Subcutaneous abdominal adipose tissue (tissue), 5 donors: ENCODE data around the gene HM13.
"Not testable (repeated sequence)": the region's sequence is repeated elsewhere in the genome, so short reads cannot be mapped to it uniquely, and the experiment has no call there.

ENCODE experiments used
- H3K27ac ChIP-seq: one replicate; pipeline ENCODE4 v1.7.0; 2013; ENCODE audit warnings: low read depth, mild to moderate bottlenecking, inconsistent platforms, low read length, moderate library complexity
- H3K27me3 ChIP-seq, 5 donors: one replicate each; pipeline ENCODE4 v1.7.0; 2013; ENCODE audit warnings: low read length in 5 of 5, inconsistent platforms in 1 of 5; ENCODE audit not compliant: control insufficient read depth in 5 of 5, insufficient read depth in 4 of 5
- H3K36me3 ChIP-seq, 5 donors: one replicate each; pipeline ENCODE4 v1.7.0; 2013; ENCODE audit warnings: low read length in 5 of 5; ENCODE audit not compliant: control insufficient read depth in 5 of 5, insufficient read depth in 5 of 5
- H3K4me1 ChIP-seq, 5 donors: one replicate each; pipeline ENCODE4 v1.7.0; 2013; ENCODE audit warnings: low read length in 5 of 5, mild to moderate bottlenecking in 3 of 5, moderate library complexity in 1 of 5; ENCODE audit not compliant: control insufficient read depth in 5 of 5, insufficient read depth in 5 of 5
- H3K4me3 ChIP-seq, 5 donors: one replicate each; pipeline ENCODE4 v1.7.0; 2013; ENCODE audit warnings: low read length in 5 of 5, low read depth in 1 of 5
- H3K9ac ChIP-seq, 5 donors: one replicate each; pipeline ENCODE4 v1.7.0; 2013; ENCODE audit warnings: low read length in 5 of 5, mild to moderate bottlenecking in 4 of 5, moderate library complexity in 3 of 5
- H3K9me3 ChIP-seq, 5 donors: one replicate each; pipeline ENCODE4 v1.7.0; 2013; ENCODE audit warnings: low read length in 5 of 5; ENCODE audit not compliant: control insufficient read depth in 5 of 5
- donor health status: healthy.
- donor health status: healthy.
- donor health status: healthy.
- donor health status: healthy.
- donor health status: healthy.

The HM13 gene

GRCh38 chr20:31540406-31540805 lies 26.2 kb downstream of the HM13 start:
- no peak overlapping the region for H3K27ac ChIP-seq
- peaks cover 0 to 25% (median 3%) of the 10 kb centered on the region in 5 donors for H3K4me1 ChIP-seq
- no peaks in the 10 kb centered on the region for H3K9me3 ChIP-seq
- no peaks in the 10 kb centered on the region for H3K27me3 ChIP-seq
- peaks cover 0 to 77% (median 65%) of the 10 kb centered on the region in 5 donors for H3K36me3 ChIP-seq
- H3K9ac ChIP-seq = no peak overlapping the region
- H3K4me3 ChIP-seq = no peak overlapping the region

- Histone ChIP-seq H3K27me3 (no peaks in the 10 kb centered on the region), H3K4me1 (peaks cover 0 to 34% (median 8%) of the 10 kb centered on the region in 5 donors), H3K27ac (no peak overlapping the region), H3K4me3 (no peak overlapping the region), H3K9me3 (no peaks in the 10 kb centered on the region), H3K9ac (no peak overlapping the region), H3K36me3 (peaks cover 0 to 66% (median 53%) of the 10 kb centered on the region in 5 donors)
Observed at GRCh38 chr20:31542201-31542842, 28.1 kb downstream of the HM13 start.

GRCh38 chr20:31542963-31543362 lies 28.7 kb downstream of the HM13 start:
- no peaks in the 10 kb centered on the region for H3K9me3 ChIP-seq
- no peak overlapping the region for H3K4me3 ChIP-seq
- H3K4me1 ChIP-seq = peaks cover 0 to 32% (median 11%) of the 10 kb centered on the region in 5 donors
- H3K27ac ChIP-seq = no peak overlapping the region
- no peak overlapping the region for H3K9ac ChIP-seq
- H3K27me3 ChIP-seq = no peaks in the 10 kb centered on the region
- H3K36me3 ChIP-seq = peaks cover 0 to 66% (median 51%) of the 10 kb centered on the region in 5 donors

- Histone ChIP-seq H3K27me3 (no peaks in the 10 kb centered on the region), H3K36me3 (peaks cover 0 to 66% (median 50%) of the 10 kb centered on the region in 5 donors), H3K9ac (peak overlapping the region in 2 of 5 donors; percentile 30 to 41), H3K27ac (peak overlapping the region; percentile 47), H3K9me3 (no peaks in the 10 kb centered on the region), H3K4me3 (no peak overlapping the region), H3K4me1 (peaks cover 1 to 35% (median 15%) of the 10 kb centered on the region in 5 donors)
Observed at GRCh38 chr20:31543966-31544598, 29.8 kb downstream of the HM13 start.

- H3K27ac ChIP-seq = peak overlapping the region; percentile 47
- H3K36me3 ChIP-seq = peaks cover 0 to 66% (median 52%) of the 10 kb centered on the region in 5 donors
- H3K9me3 ChIP-seq = no peaks in the 10 kb centered on the region
- no peaks in the 10 kb centered on the region for H3K27me3 ChIP-seq
- no peak overlapping the region for H3K9ac ChIP-seq
- H3K4me1 ChIP-seq = peaks cover 1 to 32% (median 15%) of the 10 kb centered on the region in 5 donors
- no peak overlapping the region for H3K4me3 ChIP-seq
Observed at GRCh38 chr20:31544600-31544999, 30.4 kb downstream of the HM13 start.

GRCh38 chr20:31545621-31546040 lies 31.4 kb downstream of the HM13 start:
- H3K9ac ChIP-seq, H3K27ac ChIP-seq, H3K4me3 ChIP-seq, H3K27me3 ChIP-seq, H3K9me3 ChIP-seq: not testable (repeated sequence)
- Histone ChIP-seq H3K36me3 (peaks cover 0 to 69% (median 54%) of the 10 kb centered on the region in 5 donors), H3K4me1 (peaks cover 1 to 32% (median 15%) of the 10 kb centered on the region in 5 donors)

- Histone ChIP-seq H3K9me3 (no peaks in the 10 kb centered on the region), H3K36me3 (peaks cover 0 to 75% (median 61%) of the 10 kb centered on the region in 5 donors), H3K27ac (peak overlapping the region; percentile 84), H3K27me3 (no peaks in the 10 kb centered on the region), H3K4me1 (peaks cover 1 to 28% (median 15%) of the 10 kb centered on the region in 5 donors), H3K4me3 (peak overlapping the region; percentile 59 to 92 (median 77)), H3K9ac (peak overlapping the region; percentile 37 to 89 (median 77))
Observed at GRCh38 chr20:31547017-31547675, 32.9 kb downstream of the HM13 start.

- Histone ChIP-seq H3K36me3 (peaks cover 0 to 75% (median 61%) of the 10 kb centered on the region in 5 donors), H3K9ac (peak overlapping the region; percentile 37 to 89 (median 68)), H3K9me3 (no peaks in the 10 kb centered on the region), H3K4me1 (peaks cover 1 to 26% (median 15%) of the 10 kb centered on the region in 5 donors), H3K4me3 (peak overlapping the region; percentile 59 to 92 (median 66)), H3K27ac (peak overlapping the region; percentile 84), H3K27me3 (no peaks in the 10 kb centered on the region)
Observed at GRCh38 chr20:31547720-31548298, 33.6 kb downstream of the HM13 start.

- Histone ChIP-seq H3K4me1 (peaks cover 1 to 24% (median 14%) of the 10 kb centered on the region in 5 donors), H3K27ac (no peak overlapping the region), H3K4me3 (no peak overlapping the region), H3K36me3 (peaks cover 4 to 78% (median 66%) of the 10 kb centered on the region in 5 donors), H3K9me3 (no peaks in the 10 kb centered on the region), H3K9ac (peak overlapping the region in 1 of 5 donors; percentile 15), H3K27me3 (no peaks in the 10 kb centered on the region)
Observed at GRCh38 chr20:31548820-31549512, 34.7 kb downstream of the HM13 start.
